ENCODE measurements around the gene ISLR2.
"Not testable (repeated sequence)": the region's sequence is repeated elsewhere in the genome, so short reads cannot be mapped to it uniquely, and the experiment has no call there.

ISLR2 gene

GRCh38 chr15:74158855-74159650 is 28.7 kb downstream of the ISLR2 start:
- DNase-seq = no peak

- DNase-seq = no peak
Observed at GRCh38 chr15:74159773-74160172, 29.4 kb downstream of the ISLR2 start.

- DNase-seq = not testable (repeated sequence)
Observed at GRCh38 chr15:74160390-74160789, 30.0 kb downstream of the ISLR2 start.

GRCh38 chr15:74162195-74162536 is 31.8 kb downstream of the ISLR2 start:
- not testable (repeated sequence) for DNase-seq

- DNase-seq = no peak
Observed at GRCh38 chr15:74165461-74165860, 35.1 kb downstream of the ISLR2 start.

- no peak for DNase-seq
Observed at GRCh38 chr15:74167891-74168331, 37.5 kb downstream of the ISLR2 start.

GRCh38 chr15:74168711-74169126 is 38.3 kb downstream of the ISLR2 start:
- no peak for DNase-seq

GRCh38 chr15:74170071-74170844 is 39.9 kb downstream of the ISLR2 start:
- no peak for DNase-seq

GRCh38 chr15:74170875-74171578 is 40.6 kb downstream of the ISLR2 start:
- DNase-seq = no peak

GRCh38 chr15:74171965-74172541 is 41.7 kb downstream of the ISLR2 start:
- no peak for DNase-seq

GRCh38 chr15:74172701-74173379 is 42.5 kb downstream of the ISLR2 start:
- DNase-seq = no peak

GRCh38 chr15:74173380-74174218 is 43.2 kb downstream of the ISLR2 start, which contains the start of gene ISLR:
TSS of gene ISLR (plus strand) at chr15:74173710. CDS start at chr15:74174859, 1,149 bp downstream.
- no peak for DNase-seq

GRCh38 chr15:74174219-74174957 is 44.0 kb downstream of the ISLR2 start:
- no peak for DNase-seq

- DNase-seq = no peak
Observed at GRCh38 chr15:74174958-74175253, 44.5 kb downstream of the ISLR2 start.

GRCh38 chr15:74175271-74176191 is 45.1 kb downstream of the ISLR2 start:
- no peak for DNase-seq

GRCh38 chr15:74176262-74177214 is 46.2 kb downstream of the ISLR2 start:
- no peak for DNase-seq

GRCh38 chr15:74178326-74179100 is 48.1 kb downstream of the ISLR2 start:
- DNase-seq = no peak

All from activated CD4-positive, alpha-beta T cell treated with anti-CD3 and anti-CD28 coated beads for 48 hours (primary cell).